Heart right ventricle (tissue), 16 donors: ENCODE data around the gene LIN7A. TPM values are rescaled to one million over a fixed set of nuclear protein-coding genes. Genes with fewer than 3 reads are reported as not detected.

Experiments
- ATAC-seq, 8 donors: fragments of 200-7000 bp; cut with Tn5 transposase; one replicate each; pipeline ENCODE4 v1.9.1; 2020; ENCODE audit warnings: mild to moderate bottlenecking in 8 of 8, moderate library complexity in 8 of 8, moderate number of reproducible peaks in 1 of 8
- DNase-seq, 2 donors: peaks; one replicate each; pipeline ENCODE4 v3.0.0-alpha.2; 2020
- H3K27ac ChIP-seq, 10 donors: fragments of 200-600 bp; sonication (generic) in 2 of 10; one replicate each; pipeline versions ENCODE4 v1.5.0 to v1.8.0; 2020 to 2022; ENCODE audit warnings: mild to moderate bottlenecking in 3 of 10
- H3K27me3 ChIP-seq, 7 donors: fragments of 200-600 bp; one replicate each; pipeline ENCODE4 v1.8.0; 2021 to 2022; ENCODE audit warnings: mild to moderate bottlenecking in 2 of 7
- H3K36me3 ChIP-seq, 9 donors: fragments of 200-600 bp; sonication (generic) in 1 of 9; one replicate each; pipeline versions ENCODE4 v1.5.0 to v1.8.0; 2020 to 2022; ENCODE audit warnings: mild to moderate bottlenecking in 2 of 9
- H3K4me1 ChIP-seq, 9 donors: fragments of 200-600 bp; sonication (generic) in 1 of 9; one replicate each; pipeline versions ENCODE4 v1.5.0 to v1.8.0; 2020 to 2022; ENCODE audit warnings: mild to moderate bottlenecking in 4 of 9
- H3K4me3 ChIP-seq, 10 donors: fragments of 200-600 bp; sonication (generic) in 2 of 10; one replicate each; pipeline versions ENCODE4 v1.5.0 to v1.8.0; 2020 to 2022; ENCODE audit warnings: mild to moderate bottlenecking in 7 of 10, moderate library complexity in 2 of 10
- H3K9me3 ChIP-seq, 11 donors: fragments of 200-600 bp in 10 of 11; sonication (generic) in 2 of 11; one replicate each; pipeline versions ENCODE4 v1.5.0 to v1.8.0; 2013 to 2022; ENCODE audit warnings: mild to moderate bottlenecking in 2 of 11, control low read depth in 1 of 11, moderate library complexity in 1 of 11
- WGBS, 2 donors: extraction: QIAGEN DNeasy Blood & Tissue Kit; methylation state at CpG; one replicate each; pipeline ENCODE4 v1.1.7; 2013; ENCODE audit warnings: inconsistent platforms in 1 of 2; 5-methylcytosine and 5-hydroxymethylcytosine counted together
- intact Hi-C, 10 donors: fragments of 100-400 bp; cut with DNase I; formaldehyde crosslinking; loops; one replicate each; pipeline versions ENCODE4 v1.11.1 to v1.14.2; 2022
- polyA plus RNA-seq, 2 donors: library from polyadenylated mRNA; stranded (reverse); fragments of 200-250 nt; gene quantifications; one replicate each; pipeline ENCODE4 v1.2.3, GENCODE V29; 2013
- total RNA-seq, 10 donors: library from RNA; stranded (reverse); fragmentation: NEBNext Ultra II Directional in 3 of 10; extraction: Animal tissue kit (Norgen Biotek cat#: 25700) in 3 of 10; gene quantifications; one replicate each; pipeline versions ENCODE4 v1.2.1 to v1.2.4, GENCODE V29; 2021 to 2023
- TF ChIP-seq, protein P1 (sequence below), 9 donors: fragments of 200-600 bp; sonication (generic) in 2 of 9; IDR thresholded peaks; one replicate each; pipeline versions ENCODE4 v1.5.0 to v1.8.0; 2021 to 2022; ENCODE audit warnings: antibody characterized with exemption in 9 of 9, mild to moderate bottlenecking in 5 of 9, moderate library complexity in 1 of 9
- donor health status: Arrhythmogenic right ventricular cardiomyopathy.
- donor health status: ischemic (EF 13 %, LVEDD 7.1; RV severe dilation, severe dysfunction).
- donor health status: healthy with polysubstance abuse.
- donor health status: DM: no; HTN: yes; CAD: no.
- donor health status: DM: no; HTN: no; CAD: no.
- donor health status: ischemic (EF 25% LVEDD 6.9; RV normal size, moderate dysfunction).
- donor health status: ischemic (EF 25% LVEDD 5.7; RV mildly dilated, moderate dysfunction).
- donor health status: healthy.
- donor health status: DM: yes; HTN: yes; CAD: no.
- donor health status: Ischemic cardiomyopathy.
- donor health status: ischemic (EF 35%, LVEDD 5.7; RV mildly dilated, moderate dysfunction).
- donor health status: nonischemic (EF 11% LVEDD 7.7; RV severe dilation, severe dysfunction).
- donor health status: DM: yes; HTN: yes; CAD: no.
- donor health status: PGD.
- donor health status: ischemic (EF 29% LVEDD 5.4; RV normal size, mild dysfunction).
- donor health status: nonischemic (EF 23%, LVEDD 6.1; RV moderate dilation, normal function).

Gene LIN7A
- total and polyA plus RNA-seq, 12 donors, result 6.2 to 15.3 (median 10.2) TPM

- 57 to 59% methylated on average over 5 of the region's 5 CpGs for WGBS, 2 donors
- peaks cover 0 to 7% (median 0%) of the 10 kb centered on the region in 9 donors for H3K4me1 ChIP-seq
- intact Hi-C loops, result no loop called here
- DNase-seq (no peak), ATAC-seq (no peak)
- H3K9me3 ChIP-seq, result no peaks in the 10 kb centered on the region
- no peaks in the 10 kb centered on the region for H3K36me3 ChIP-seq
- H3K4me3 ChIP-seq, result no peak overlapping the region
- no peaks in the 10 kb centered on the region for H3K27me3 ChIP-seq
- TF ChIP-seq, protein P1, sequence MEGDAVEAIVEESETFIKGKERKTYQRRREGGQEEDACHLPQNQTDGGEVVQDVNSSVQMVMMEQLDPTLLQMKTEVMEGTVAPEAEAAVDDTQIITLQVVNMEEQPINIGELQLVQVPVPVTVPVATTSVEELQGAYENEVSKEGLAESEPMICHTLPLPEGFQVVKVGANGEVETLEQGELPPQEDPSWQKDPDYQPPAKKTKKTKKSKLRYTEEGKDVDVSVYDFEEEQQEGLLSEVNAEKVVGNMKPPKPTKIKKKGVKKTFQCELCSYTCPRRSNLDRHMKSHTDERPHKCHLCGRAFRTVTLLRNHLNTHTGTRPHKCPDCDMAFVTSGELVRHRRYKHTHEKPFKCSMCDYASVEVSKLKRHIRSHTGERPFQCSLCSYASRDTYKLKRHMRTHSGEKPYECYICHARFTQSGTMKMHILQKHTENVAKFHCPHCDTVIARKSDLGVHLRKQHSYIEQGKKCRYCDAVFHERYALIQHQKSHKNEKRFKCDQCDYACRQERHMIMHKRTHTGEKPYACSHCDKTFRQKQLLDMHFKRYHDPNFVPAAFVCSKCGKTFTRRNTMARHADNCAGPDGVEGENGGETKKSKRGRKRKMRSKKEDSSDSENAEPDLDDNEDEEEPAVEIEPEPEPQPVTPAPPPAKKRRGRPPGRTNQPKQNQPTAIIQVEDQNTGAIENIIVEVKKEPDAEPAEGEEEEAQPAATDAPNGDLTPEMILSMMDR (IDR thresholded peaks at IDR 0.05), result no peak
- no peak overlapping the region for H3K27ac ChIP-seq
These were observed 92.1 kb downstream of the LIN7A start for GRCh38 chr12:80845639-80846038.

DNA sequence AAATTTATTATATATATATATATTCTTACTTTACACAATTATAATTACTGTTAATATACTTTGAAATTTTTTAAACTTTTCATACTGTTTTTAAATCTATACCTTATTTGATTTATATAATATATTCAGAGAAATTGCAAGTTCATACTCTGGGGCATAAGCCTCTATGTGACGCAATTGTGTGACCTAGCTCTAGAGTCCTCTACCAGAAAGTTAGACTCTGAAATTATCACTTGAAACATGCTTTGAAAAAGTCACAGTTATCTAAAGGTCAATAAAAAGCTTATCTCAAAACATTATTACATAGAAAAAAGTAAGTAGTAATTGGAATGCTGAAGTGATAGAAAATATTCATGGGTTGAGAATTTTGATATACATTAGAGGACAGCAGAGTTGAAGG, 93.8 kb downstream of the LIN7A start:
- DNase-seq (no peak), ATAC-seq (no peak)
- intact Hi-C loops, result loop anchor here in 1 of 10 donors (5.0 kb wide), 1 partner anchor 413 kb away; no protein-coding TSS in a partner anchor
- Histone ChIP-seq H3K27me3 (no peaks in the 10 kb centered on the region), H3K36me3 (no peaks in the 10 kb centered on the region), H3K4me1 (peaks cover 0 to 5% (median 2%) of the 10 kb centered on the region in 9 donors), H3K9me3 (no peaks in the 10 kb centered on the region), H3K4me3 (no peak overlapping the region), H3K27ac (no peak overlapping the region)
- WGBS, 2 donors, result 90 to 93% methylated on average over 1 of the region's 1 CpG
- TF ChIP-seq, protein P1 (IDR thresholded peaks at IDR 0.05), result no peak

GRCh38 chr12:80838708-80839107, 99.0 kb downstream of the LIN7A start:
- ATAC-seq (peak in 6 of 8 donors; percentile 52 to 77 (median 63)), DNase-seq (peak in 1 of 2 donors; percentile 11)
- H3K4me1 ChIP-seq, result peaks cover 0 to 23% (median 16%) of the 10 kb centered on the region in 9 donors
- H3K9me3 ChIP-seq, result no peaks in the 10 kb centered on the region
- no peak overlapping the region for H3K4me3 ChIP-seq
- H3K27ac ChIP-seq, result peak overlapping the region in 2 of 10 donors; percentile 13 to 15
- 24 to 38% methylated on average over 1 of the region's 1 CpG for WGBS, 2 donors
- TF ChIP-seq, protein P1 (IDR thresholded peaks at IDR 0.05), result no peak
- H3K27me3 ChIP-seq, result no peaks in the 10 kb centered on the region
- H3K36me3 ChIP-seq, result no peaks in the 10 kb centered on the region
- intact Hi-C loops, result loop anchor here in 9 of 10 donors (5.0 to 10.0 kb wide), 7 partner anchors 96 to 416 kb away; partner anchors contain the start of genes LIN7A (in 5 of the 9) and ACSS3 (in 1 of the 9)

DNA sequence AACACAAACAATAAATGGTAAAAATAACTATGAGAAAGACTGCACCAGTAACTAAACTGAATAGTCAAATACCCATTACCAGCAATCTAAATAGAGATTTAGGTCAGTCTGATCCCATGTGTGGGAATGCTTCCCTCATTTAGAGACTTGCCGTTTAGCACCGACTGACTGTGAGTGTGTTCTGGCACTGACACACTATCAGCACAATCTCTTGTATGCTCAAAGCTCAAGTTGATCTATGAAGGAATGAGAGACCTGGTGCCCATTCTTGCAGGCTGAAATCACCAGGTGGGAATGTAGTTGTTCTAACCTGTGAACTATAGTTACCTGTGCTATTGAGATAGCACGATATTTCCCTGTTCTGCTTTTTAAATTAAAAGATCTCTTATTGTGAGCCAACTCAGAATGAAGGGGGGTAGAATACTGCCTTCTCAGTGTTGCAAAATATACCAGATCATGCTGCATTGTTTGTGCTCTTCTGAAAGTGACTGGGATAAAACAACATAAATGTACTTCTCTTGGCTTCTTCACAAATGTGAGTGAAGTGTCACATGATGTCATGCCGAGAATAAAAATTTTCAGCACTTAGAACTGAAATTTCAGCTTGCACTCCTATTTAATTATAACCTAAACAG, 99.6 kb downstream of the LIN7A start:
- H3K27me3 ChIP-seq, result no peaks in the 10 kb centered on the region
- TF ChIP-seq, protein P1 (IDR thresholded peaks at IDR 0.05), result no peak
- WGBS, 2 donors, result 25 to 34% methylated on average over 4 of the region's 4 CpGs
- intact Hi-C loops, result loop anchor here in 9 of 10 donors (5.0 to 10.0 kb wide), 7 partner anchors 97 to 417 kb away; partner anchors contain the start of genes LIN7A (in 5 of the 9) and ACSS3 (in 1 of the 9)
- peak in 5 of 8 donors; percentile 27 to 53 (median 43) for ATAC-seq
- H3K9me3 ChIP-seq, result no peaks in the 10 kb centered on the region
- H3K36me3 ChIP-seq, result no peaks in the 10 kb centered on the region
- no peak overlapping the region for H3K4me3 ChIP-seq
- no peak for DNase-seq
- peak overlapping the region in 2 of 10 donors; percentile 4 to 13 for H3K27ac ChIP-seq
- H3K4me1 ChIP-seq, result peaks cover 0 to 23% (median 16%) of the 10 kb centered on the region in 9 donors
